KBM-7 (cell line): Measurements from ENCODE around the gene COLQ.
"Not testable (repeated sequence)": the region's sequence is repeated elsewhere in the genome, so short reads cannot be mapped to it uniquely, and the experiment has no call there.

ENCODE experiments used
- DNase-seq: peaks from one replicate; pipeline ENCODE4 v3.0.0-alpha.2; 2015
- in situ Hi-C: fragments of 300-500 bp; cut with MboI; formaldehyde crosslinking; loops from 2 replicates; pipeline ENCODE4 v1.14.3; 2020; ENCODE audit warnings: low sequenced_read_pairs, low pct_unique_long_range_greater_than_20kb, mixed read lengths

COLQ gene

GRCh38 chr3:15521573-15521965 is at the start of gene COLQ:
Gene COLQ (minus strand): TSS chr3:15521706. CDS start chr3:15521625, 81 bp downstream.
- DNase-seq = no peak
- in situ Hi-C loops = no loop called here

GRCh38 chr3:15563190-15563589 is 41.7 kb upstream of the COLQ start:
- in situ Hi-C loops = no loop called here
- DNase-seq = no peak

GRCh38 chr3:15562560-15562959 is 41.1 kb upstream of the COLQ start:
- in situ Hi-C loops = no loop called here
- no peak for DNase-seq

- in situ Hi-C loops = no loop called here
- DNase-seq = no peak
Observed at GRCh38 chr3:15558581-15558980, 37.1 kb upstream of the COLQ start.

- in situ Hi-C loops = no loop called here
- peak; percentile 61 for DNase-seq
Observed at GRCh38 chr3:15557511-15557946, 36.0 kb upstream of the COLQ start.

- in situ Hi-C loops = no loop called here
- peak; percentile 65 for DNase-seq
Observed at GRCh38 chr3:15556512-15556911, 35.0 kb upstream of the COLQ start.

- in situ Hi-C loops = no loop called here
- DNase-seq = no peak
Observed at GRCh38 chr3:15553749-15554148, 32.2 kb upstream of the COLQ start.

GRCh38 chr3:15551902-15552301 is 30.4 kb upstream of the COLQ start:
- no peak for DNase-seq
- in situ Hi-C loops = no loop called here

- in situ Hi-C loops = no loop called here
- DNase-seq = no peak
Observed at GRCh38 chr3:15549846-15550245, 28.3 kb upstream of the COLQ start.

GRCh38 chr3:15542614-15543013 is 21.1 kb upstream of the COLQ start:
- in situ Hi-C loops = no loop called here
- DNase-seq = no peak

GRCh38 chr3:15541371-15541770 is 19.9 kb upstream of the COLQ start:
- in situ Hi-C loops = no loop called here
- no peak for DNase-seq

GRCh38 chr3:15539066-15539465 is 17.6 kb upstream of the COLQ start:
- in situ Hi-C loops = no loop called here
- DNase-seq = no peak

- in situ Hi-C loops = no loop called here
- no peak for DNase-seq
Observed at GRCh38 chr3:15538345-15538744, 16.8 kb upstream of the COLQ start.

- in situ Hi-C loops = no loop called here
- DNase-seq = no peak
Observed at GRCh38 chr3:15536856-15537255, 15.3 kb upstream of the COLQ start.

- in situ Hi-C loops = no loop called here
- no peak for DNase-seq
Observed at GRCh38 chr3:15535732-15536131, 14.2 kb upstream of the COLQ start.

- DNase-seq, in situ Hi-C loops: not testable (repeated sequence)
Observed at GRCh38 chr3:15532614-15533013, 11.1 kb upstream of the COLQ start.

- no peak for DNase-seq
- in situ Hi-C loops = no loop called here
Observed at GRCh38 chr3:15531346-15531745, 9.8 kb upstream of the COLQ start.

GRCh38 chr3:15528854-15529537 is 7.5 kb upstream of the COLQ start:
- DNase-seq = no peak
- in situ Hi-C loops = no loop called here

- in situ Hi-C loops = no loop called here
- DNase-seq = no peak
Observed at GRCh38 chr3:15527031-15527459, 5.5 kb upstream of the COLQ start.

GRCh38 chr3:15525790-15526189 is 4.3 kb upstream of the COLQ start:
- in situ Hi-C loops = no loop called here
- no peak for DNase-seq

GRCh38 chr3:15523660-15524417 is 2.3 kb upstream of the COLQ start:
- in situ Hi-C loops = no loop called here
- no peak for DNase-seq
